GM12878 (cell line): Measurements from ENCODE around the gene ARAF. TPM values are rescaled to one million over a fixed set of nuclear protein-coding genes. Genes with fewer than 3 reads are reported as not detected.

Experiments
- ASH2L ChIP-seq: fragments of 300-600, 200-600 bp; sonication (generic); IDR thresholded peaks from 2 replicates; pipeline ENCODE4 v1.6.1; 2017; ENCODE audit warnings: low read depth, mild to moderate bottlenecking, borderline replicate concordance
- BACH1 ChIP-seq: fragments of 450-650 bp; IDR thresholded peaks from 2 replicates; pipeline ENCODE4 v1.6.1; 2017; ENCODE audit warnings: mild to moderate bottlenecking, borderline replicate concordance
- BCL11A ChIP-seq: IDR thresholded peaks from 2 replicates; pipeline ENCODE4 v1.6.1; 2011; ENCODE audit warnings: low read depth, low read length
- BHLHE40 ChIP-seq, 2 experiments: fragments of 450-650 bp in 1 of 2; IDR thresholded peaks; 2 replicates each; pipeline ENCODE4 v1.6.1; 2011 to 2017; ENCODE audit warnings: low read depth in 2 of 2, borderline replicate concordance in 1 of 2, improper control_type of control experiment in 1 of 2, low read length in 1 of 2, mild to moderate bottlenecking in 1 of 2
- E2F4 ChIP-seq: IDR thresholded peaks from 2 replicates; pipeline ENCODE4 v1.6.1; 2012; ENCODE audit warnings: low read depth, low read length, improper control_type of control experiment
- HDGF ChIP-seq: fragments of 450-650 bp; IDR thresholded peaks from 2 replicates; pipeline ENCODE4 v1.6.1; 2016; ENCODE audit warnings: antibody characterized with exemption
- IKZF2 ChIP-seq, 2 experiments: fragments of 450-650 bp; IDR thresholded peaks; 2 replicates each; pipeline ENCODE4 v1.6.1; 2017; ENCODE audit warnings: mild to moderate bottlenecking in 2 of 2, moderate library complexity in 2 of 2
- MLLT1 ChIP-seq: fragments of 450-650 bp; IDR thresholded peaks from 2 replicates; pipeline ENCODE4 v1.6.1; 2016; ENCODE audit warnings: mild to moderate bottlenecking
- NRF1 ChIP-seq: conservative IDR thresholded peaks from 2 replicates; pipeline ENCODE4 v1.6.1; 2011; ENCODE audit warnings: mild to moderate bottlenecking, low read depth, low read length, improper control_type of control experiment
- PAX8 ChIP-seq: fragments of 450-650 bp; IDR thresholded peaks from 2 replicates; pipeline ENCODE4 v1.6.1; 2017; ENCODE audit warnings: mild to moderate bottlenecking, moderate library complexity
- POLR2AphosphoS2 ChIP-seq: IDR thresholded peaks from 2 replicates; pipeline ENCODE4 v1.6.1; 2011; ENCODE audit warnings: low read depth, mild to moderate bottlenecking, low read length, improper control_type of control experiment, moderate library complexity
- RAD51 ChIP-seq: fragments of 450-650 bp; IDR thresholded peaks from 2 replicates; pipeline ENCODE4 v1.6.1; 2016; ENCODE audit warnings: moderate library complexity, mild to moderate bottlenecking, inconsistent platforms
- RELA ChIP-seq: fragments of 450-650 bp; IDR thresholded peaks from 2 replicates; pipeline ENCODE4 v1.8.0; 2014; ENCODE audit warnings: borderline replicate concordance; ENCODE audit not compliant: partially characterized antibody
- RELB ChIP-seq: fragments of 450-650 bp; IDR thresholded peaks from 2 replicates; pipeline ENCODE4 v1.6.1; 2017; ENCODE audit warnings: low read depth, mild to moderate bottlenecking, moderate library complexity
- RUNX3 ChIP-seq: IDR thresholded peaks from 2 replicates; pipeline ENCODE4 v1.6.1; 2012; ENCODE audit warnings: low read length, inconsistent platforms
- SIX5 ChIP-seq: IDR thresholded peaks from 2 replicates; pipeline ENCODE4 v1.6.1; 2011; ENCODE audit warnings: mild to moderate bottlenecking, low read depth, low read length, moderate library complexity; ENCODE audit not compliant: severe bottlenecking
- SMAD5 ChIP-seq: IDR thresholded peaks from 2 replicates; pipeline ENCODE4 v1.6.1; 2016; ENCODE audit warnings: antibody characterized with exemption, low read depth
- SP1 ChIP-seq: IDR thresholded peaks from one replicate; pipeline ENCODE4 v1.6.1; 2011; ENCODE audit warnings: low read depth, low read length
- SPI1 ChIP-seq: IDR thresholded peaks from 2 replicates; pipeline ENCODE4 v1.6.1; 2011; ENCODE audit warnings: low read depth, mild to moderate bottlenecking, low read length, moderate library complexity, borderline replicate concordance; ENCODE audit not compliant: insufficient read depth
- TCF7 ChIP-seq: IDR thresholded peaks from 2 replicates; pipeline ENCODE4 v1.6.1; 2014; ENCODE audit warnings: antibody characterized with exemption, borderline replicate concordance
- polyA plus RNA-seq, 11 experiments: library from polyadenylated mRNA; depleted of rRNA in 4 of 11; unstranded in 6 of 11; stranded (reverse) in 5 of 11; fragments of >200 nt; fragmentation: Nextera tagmentation in 4 of 11; fragmentation: Illumina TruSeq in 1 of 11; extraction: Ambion mirVana in 4 of 11; extraction: Trizol in 1 of 11; gene quantifications; 1 replicate in 1 of 11; 2 replicates in 10 of 11; pipeline versions ENCODE4 v1.2.1 to v1.2.3, GENCODE V29; 2011 to 2016; ENCODE audit warnings: inconsistent platforms in 2 of 11, missing spikeins in 2 of 11, low read depth in 1 of 11
- total RNA-seq, 4 experiments: library from RNA; depleted of rRNA in 3 of 4; stranded (reverse); fragments of >200 nt in 3 of 4; fragmentation: Illumina TruSeq in 1 of 4; extraction: Trizol in 1 of 4; gene quantifications; 2 replicates each; pipeline versions ENCODE4 v1.2.1 to v1.2.3, GENCODE V29; 2013 to 2021

ARAF gene
- total and polyA plus RNA-seq, 10 of the 15 experiments (the other 5 are each of a cell fraction or from before 2014, with no cell fraction given) = 5.0 to 79.2 (median 39.1) TPM

GRCh38 chrX:47560934-47561658 lies at the start of gene ARAF (continued):
- peak; percentile 40; the same call in 1 of the 2 replicates for TF ChIP-seq RELB
- TF ChIP-seq POLR2AphosphoS2 = no peak
- TF ChIP-seq HDGF = no peak
- no peak for TF ChIP-seq MLLT1
- no peak for TF ChIP-seq IKZF2 (IDR thresholded peaks at IDR 0.05)
- 0 out of 2 replicates have a peak, but pooled peaks have one; percentile 14 for TF ChIP-seq E2F4
- TF ChIP-seq SPI1 = no peak
- peak; percentile 72 for TF ChIP-seq NRF1
- no peak for TF ChIP-seq PAX8
- no peak for TF ChIP-seq RAD51
- TF ChIP-seq SIX5 = peak; percentile 45
- TF ChIP-seq BACH1 = no peak
- TF ChIP-seq SMAD5 = 0 out of 2 replicates have a peak, but pooled peaks have one; percentile 33
- TF ChIP-seq TCF7 = no peak
- peak; percentile 34; the same call in 1 of the 2 replicates for TF ChIP-seq RUNX3
- TF ChIP-seq BHLHE40 (IDR thresholded peaks at IDR 0.05; ENCODE audit: borderline replicate concordance in 1 of 2, low read depth in 2 of 2, low read length in 1 of 2) = peak; percentile 93 to 95
- TF ChIP-seq RELA = no peak
- 0 out of 2 replicates have a peak, but pooled peaks have one; percentile 75 for TF ChIP-seq ASH2L
- TF ChIP-seq SP1 = peak; percentile 93
- TF ChIP-seq BCL11A = no peak
